Measurements from ENCODE around the gene ZNF384. TPM values are rescaled to one million over a fixed set of nuclear protein-coding genes. Genes with fewer than 3 reads are reported as not detected.

The ZNF384 gene
- total RNA-seq, 1 donor from 2014 or later = 164 TPM

DNA sequence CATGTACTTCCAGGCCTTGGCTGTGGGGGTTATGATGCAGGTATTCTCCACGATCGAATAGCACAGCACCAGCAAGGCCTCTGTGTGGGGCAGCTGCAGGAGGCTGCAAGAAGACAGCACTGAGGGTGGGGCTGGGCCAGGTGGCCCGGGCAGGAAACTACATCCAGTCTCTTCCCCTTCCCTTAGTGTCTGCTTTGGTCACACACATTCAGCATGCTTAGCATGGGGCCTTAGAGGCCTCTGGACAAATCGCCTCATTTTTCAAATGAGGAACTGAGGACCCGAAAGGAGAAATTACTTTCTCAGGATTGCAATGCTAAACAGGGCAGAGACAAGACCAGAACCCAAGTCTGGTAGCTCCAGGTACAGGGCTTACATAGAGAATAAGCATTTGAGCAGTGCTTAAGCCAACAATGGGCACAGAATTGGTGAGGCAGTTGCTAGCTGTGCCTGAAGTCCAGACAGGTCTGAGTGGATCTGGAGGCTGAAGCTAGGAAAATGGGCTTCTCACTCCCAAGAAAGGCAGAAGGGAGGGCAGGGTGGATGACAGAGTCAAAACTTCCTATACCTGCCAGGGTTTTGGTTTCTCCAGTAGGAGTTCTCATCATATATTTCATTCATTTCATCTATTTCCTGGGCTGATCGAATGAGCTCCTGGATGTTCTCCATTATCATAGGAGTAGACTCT is 45.5 kb downstream of the ZNF384 start:
- no peak overlapping the region for H3K4me3 Mint-ChIP-seq (ENCODE audit: low read depth)
- H3K9me3 Mint-ChIP-seq (ENCODE audit: low read depth) = no peaks in the 10 kb centered on the region
- TF ChIP-seq, protein P1, sequence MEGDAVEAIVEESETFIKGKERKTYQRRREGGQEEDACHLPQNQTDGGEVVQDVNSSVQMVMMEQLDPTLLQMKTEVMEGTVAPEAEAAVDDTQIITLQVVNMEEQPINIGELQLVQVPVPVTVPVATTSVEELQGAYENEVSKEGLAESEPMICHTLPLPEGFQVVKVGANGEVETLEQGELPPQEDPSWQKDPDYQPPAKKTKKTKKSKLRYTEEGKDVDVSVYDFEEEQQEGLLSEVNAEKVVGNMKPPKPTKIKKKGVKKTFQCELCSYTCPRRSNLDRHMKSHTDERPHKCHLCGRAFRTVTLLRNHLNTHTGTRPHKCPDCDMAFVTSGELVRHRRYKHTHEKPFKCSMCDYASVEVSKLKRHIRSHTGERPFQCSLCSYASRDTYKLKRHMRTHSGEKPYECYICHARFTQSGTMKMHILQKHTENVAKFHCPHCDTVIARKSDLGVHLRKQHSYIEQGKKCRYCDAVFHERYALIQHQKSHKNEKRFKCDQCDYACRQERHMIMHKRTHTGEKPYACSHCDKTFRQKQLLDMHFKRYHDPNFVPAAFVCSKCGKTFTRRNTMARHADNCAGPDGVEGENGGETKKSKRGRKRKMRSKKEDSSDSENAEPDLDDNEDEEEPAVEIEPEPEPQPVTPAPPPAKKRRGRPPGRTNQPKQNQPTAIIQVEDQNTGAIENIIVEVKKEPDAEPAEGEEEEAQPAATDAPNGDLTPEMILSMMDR (IDR thresholded peaks at IDR 0.05; ENCODE audit: unreplicated experiment) = no peak
- H3K4me1 Mint-ChIP-seq (ENCODE audit: low read depth) = peaks cover 5% of the 10 kb centered on the region
- DNase-seq (ENCODE audit: low spot score, unreplicated experiment) = no peak
- H3K27me3 Mint-ChIP-seq = peaks cover 52% of the 10 kb centered on the region
- peaks cover 16% of the 10 kb centered on the region for H3K36me3 Mint-ChIP-seq (ENCODE audit: insufficient read depth)
- no peak overlapping the region for H3K27ac Mint-ChIP-seq

DNA sequence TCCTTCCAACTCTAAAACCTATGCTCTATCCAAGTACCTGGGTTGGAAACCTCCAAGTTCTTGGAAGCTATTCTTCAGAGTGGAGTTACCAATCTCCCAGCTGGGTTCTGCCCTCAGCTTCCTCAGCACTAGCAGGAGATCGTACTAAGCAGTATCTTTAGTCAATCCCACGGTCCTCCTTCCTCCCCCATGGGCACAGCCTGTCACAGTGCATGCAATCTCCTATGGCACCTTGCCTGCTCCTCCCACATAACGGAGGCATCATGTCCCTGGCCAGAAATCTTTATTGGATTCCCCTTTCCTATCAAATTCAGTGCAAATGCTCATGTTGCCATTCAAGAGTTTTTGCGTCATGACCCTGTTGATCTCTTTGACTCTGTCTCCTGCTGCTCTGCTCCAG is 48.0 kb downstream of the ZNF384 start:
- Mint-ChIP-seq H3K36me3 (ENCODE audit: insufficient read depth) (peaks cover 2% of the 10 kb centered on the region), H3K27me3 (peaks cover 59% of the 10 kb centered on the region), H3K4me1 (ENCODE audit: low read depth) (peaks cover 2% of the 10 kb centered on the region), H3K9me3 (ENCODE audit: low read depth) (no peaks in the 10 kb centered on the region), H3K4me3 (ENCODE audit: low read depth) (no peak overlapping the region), H3K27ac (no peak overlapping the region)
- TF ChIP-seq, protein P1 (IDR thresholded peaks at IDR 0.05; ENCODE audit: unreplicated experiment) = no peak
- no peak for DNase-seq (ENCODE audit: low spot score, unreplicated experiment)

DNA sequence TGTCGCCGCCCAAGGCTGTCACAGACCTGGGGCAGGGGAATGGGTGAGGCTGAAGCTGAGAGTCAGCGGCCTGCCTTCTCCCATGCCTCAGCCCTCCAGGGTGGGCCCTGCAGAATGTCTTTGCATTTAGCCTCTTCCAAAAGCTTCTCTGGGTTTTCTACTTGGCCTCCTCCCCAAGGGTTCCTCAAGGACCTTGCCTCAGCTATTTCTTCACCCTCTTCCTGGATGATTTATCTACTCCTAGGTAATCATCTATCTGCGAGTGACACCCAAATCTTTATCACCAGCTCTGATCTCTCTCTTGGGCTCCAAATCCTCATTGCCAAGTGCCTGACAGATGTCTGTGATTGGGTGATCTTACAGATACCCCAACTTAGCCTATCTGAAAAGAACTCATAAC is 48.7 kb downstream of the ZNF384 start:
- no peak overlapping the region for H3K4me3 Mint-ChIP-seq (ENCODE audit: low read depth)
- H3K9me3 Mint-ChIP-seq (ENCODE audit: low read depth) = no peaks in the 10 kb centered on the region
- H3K36me3 Mint-ChIP-seq (ENCODE audit: insufficient read depth) = peaks cover 2% of the 10 kb centered on the region
- peaks cover 4% of the 10 kb centered on the region for H3K4me1 Mint-ChIP-seq (ENCODE audit: low read depth)
- TF ChIP-seq, protein P1 (IDR thresholded peaks at IDR 0.05; ENCODE audit: unreplicated experiment) = no peak
- DNase-seq (ENCODE audit: low spot score, unreplicated experiment) = no peak
- peaks cover 65% of the 10 kb centered on the region for H3K27me3 Mint-ChIP-seq
- no peak overlapping the region for H3K27ac Mint-ChIP-seq

DNA sequence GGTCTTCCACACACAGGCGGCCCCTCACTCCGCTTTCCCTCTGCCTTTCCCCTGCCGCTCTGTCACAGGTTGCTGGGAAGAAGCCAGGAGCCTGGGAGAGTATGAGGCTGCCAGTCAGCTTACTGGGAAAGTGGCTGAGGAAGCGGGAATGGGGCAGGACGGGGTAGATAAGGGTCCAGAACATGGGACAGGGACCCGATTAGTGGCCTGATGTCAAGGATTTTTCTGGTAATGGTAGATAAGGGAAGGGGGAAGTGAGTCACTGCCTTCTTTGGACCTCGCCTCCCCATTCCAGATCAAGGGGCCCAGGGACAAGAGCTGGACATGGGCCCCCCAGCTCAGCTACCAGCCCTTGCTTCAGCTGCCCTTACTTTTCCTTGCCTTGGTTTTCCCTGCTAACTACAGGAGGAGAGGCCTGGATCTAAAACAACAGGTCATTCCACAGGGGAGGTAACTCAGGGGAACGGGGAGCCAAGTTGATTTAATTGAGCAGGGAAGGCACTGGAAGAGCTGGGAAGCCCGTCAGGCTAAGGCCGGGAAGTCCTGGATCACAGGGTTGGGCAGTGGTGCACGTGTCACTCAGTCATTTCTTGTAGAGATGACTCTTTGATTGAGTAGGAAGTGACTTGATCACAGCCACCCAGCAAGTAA is 49.9 kb downstream of the ZNF384 start:
- H3K9me3 Mint-ChIP-seq (ENCODE audit: low read depth) = no peaks in the 10 kb centered on the region
- peaks cover 2% of the 10 kb centered on the region for H3K36me3 Mint-ChIP-seq (ENCODE audit: insufficient read depth)
- H3K27ac Mint-ChIP-seq = no peak overlapping the region
- H3K4me1 Mint-ChIP-seq (ENCODE audit: low read depth) = peaks cover 5% of the 10 kb centered on the region
- TF ChIP-seq, protein P1 (IDR thresholded peaks at IDR 0.05; ENCODE audit: unreplicated experiment) = no peak
- DNase-seq (ENCODE audit: low spot score, unreplicated experiment) = no peak
- peaks cover 61% of the 10 kb centered on the region for H3K27me3 Mint-ChIP-seq
- no peak overlapping the region for H3K4me3 Mint-ChIP-seq (ENCODE audit: low read depth)

DNA sequence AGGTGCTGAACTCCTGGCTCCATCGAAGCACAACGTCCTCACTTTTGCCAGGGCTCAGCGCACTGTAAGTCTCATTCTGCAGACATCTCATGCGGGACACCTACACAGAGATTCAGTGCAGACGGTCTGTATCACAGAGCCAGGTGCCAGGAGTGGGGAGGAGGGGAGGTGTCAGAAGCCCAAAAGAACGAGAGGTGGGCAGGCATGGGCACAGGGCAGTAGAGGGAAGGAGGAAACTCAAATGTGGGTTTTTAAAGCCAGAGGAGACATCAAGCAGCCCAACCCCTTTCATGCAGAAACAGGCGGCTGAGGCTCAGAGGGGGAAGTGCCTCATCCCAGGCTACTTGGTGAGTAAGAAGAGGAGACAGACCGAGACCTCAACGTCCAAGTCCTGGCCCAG is 50.9 kb downstream of the ZNF384 start:
- peak overlapping the region; percentile 9 for H3K27ac Mint-ChIP-seq
- peaks cover 2% of the 10 kb centered on the region for H3K36me3 Mint-ChIP-seq (ENCODE audit: insufficient read depth)
- no peak for DNase-seq (ENCODE audit: low spot score, unreplicated experiment)
- peaks cover 61% of the 10 kb centered on the region for H3K27me3 Mint-ChIP-seq
- TF ChIP-seq, protein P1 (IDR thresholded peaks at IDR 0.05; ENCODE audit: unreplicated experiment) = no peak
- no peaks in the 10 kb centered on the region for H3K9me3 Mint-ChIP-seq (ENCODE audit: low read depth)
- no peak overlapping the region for H3K4me3 Mint-ChIP-seq (ENCODE audit: low read depth)
- H3K4me1 Mint-ChIP-seq (ENCODE audit: low read depth) = peaks cover 5% of the 10 kb centered on the region
